SK-N-SH (cell line): ENCODE results near the gene KLK3. TPM values are rescaled to one million over a fixed set of nuclear protein-coding genes. Genes with fewer than 3 reads are reported as not detected.

ENCODE experiments used
- CTCF ChIA-PET: fragments of 300-600, 350-600 bp; formaldehyde crosslinking; extraction: SDS; loops from one replicate; lab custom pipeline; 2021; lab: Yijun Ruan, JAX
- POLR2A ChIA-PET: fragments of 350-600 bp; sonication (Branson Sonifier 250); formaldehyde crosslinking; extraction: SDS; loops from one replicate; lab custom pipeline; 2020; ENCODE audit warnings: antibody characterized with exemption, inconsistent platforms; lab: Yijun Ruan, JAX
- DNase-seq: peaks from one replicate; pipeline ENCODE4 v3.0.0; 2012
- H2AFZ ChIP-seq: fragments of 200-600 bp; sonication (generic); 2 replicates; pipeline ENCODE4 v1.8.1; 2016; ENCODE audit warnings: antibody characterized with exemption, mild to moderate bottlenecking, low read depth
- H3F3A ChIP-seq: fragments of 200-600 bp; sonication (generic); replicated peaks from 2 replicates; pipeline ENCODE3; 2016; ENCODE audit warnings: antibody characterized with exemption, mild to moderate bottlenecking; ENCODE audit not compliant: insufficient read depth
- H3K27ac ChIP-seq, 2 experiments: fragments of 200-500 bp in 1 of 2; fragments of 200-600 bp in 1 of 2; sonication (Bioruptor generic) in 1 of 2; sonication (generic), shearing (Covaris generic) in 1 of 2; 2 replicates each; pipeline versions ENCODE4 v1.5.1 to v1.6.1; 2014 to 2016; ENCODE audit warnings: low read depth in 2 of 2, inconsistent platforms in 1 of 2, low read length in 1 of 2, mild to moderate bottlenecking in 1 of 2, mixed read lengths in 1 of 2
- H3K27me3 ChIP-seq: fragments of 200-600 bp; sonication (generic), shearing (Covaris generic); 2 replicates; pipeline ENCODE4 v1.6.1; 2016; ENCODE audit warnings: mixed run types; ENCODE audit not compliant: insufficient read depth
- H3K36me3 ChIP-seq, 2 experiments: fragments of 200-500 bp in 1 of 2; fragments of 200-600 bp in 1 of 2; sonication (Bioruptor generic) in 1 of 2; sonication (generic) in 1 of 2; replicated peaks in 1 of 2; 2 replicates each; pipeline versions ENCODE3 to v1.5.1; 2014 to 2016; ENCODE audit warnings: low read length in 1 of 2, mild to moderate bottlenecking in 1 of 2; ENCODE audit not compliant: insufficient read depth in 2 of 2, control insufficient read depth in 1 of 2
- H3K4me1 ChIP-seq, 2 experiments: fragments of 200-500 bp in 1 of 2; fragments of 200-600 bp in 1 of 2; sonication (Bioruptor generic) in 1 of 2; sonication (generic), shearing (Covaris generic) in 1 of 2; 2 replicates each; pipeline versions ENCODE4 v1.5.1 to v1.6.1; 2014 to 2016; ENCODE audit warnings: low read depth in 1 of 2, low read length in 1 of 2, mixed run types in 1 of 2; ENCODE audit not compliant: insufficient read depth in 2 of 2, control insufficient read depth in 1 of 2
- H3K4me2 ChIP-seq: fragments of 200-600 bp; sonication (generic), shearing (Covaris generic); 2 replicates; pipeline ENCODE4 v1.6.1; 2017; ENCODE audit warnings: mixed run types
- H3K4me3 ChIP-seq, 2 experiments: fragments of 200-500 bp in 1 of 2; fragments of 200-600 bp in 1 of 2; sonication (Bioruptor generic) in 1 of 2; sonication (generic), shearing (Covaris generic) in 1 of 2; 2 replicates each; pipeline versions ENCODE4 v1.5.1 to v1.8.1; 2014 to 2016; ENCODE audit warnings: low read depth in 2 of 2, inconsistent platforms in 1 of 2, low read length in 1 of 2, mild to moderate bottlenecking in 1 of 2, mixed read lengths in 1 of 2, moderate library complexity in 1 of 2
- H3K79me2 ChIP-seq: fragments of 200-600 bp; sonication (generic); 2 replicates; pipeline ENCODE4 v1.8.1; 2017; ENCODE audit warnings: mild to moderate bottlenecking; ENCODE audit not compliant: insufficient read depth
- H3K9ac ChIP-seq: fragments of 200-600 bp; sonication (generic); 2 replicates; pipeline ENCODE4 v1.6.1; 2017; ENCODE audit warnings: mixed run types
- H3K9me2 ChIP-seq: fragments of 200-600 bp; sonication (generic); 2 replicates; pipeline ENCODE4 v1.6.1; 2017; ENCODE audit warnings: mixed run types
- H3K9me3 ChIP-seq: fragments of 200-600 bp; sonication (generic); 2 replicates; pipeline ENCODE4 v1.6.1; 2017; ENCODE audit warnings: mixed run types, mild to moderate bottlenecking, moderate library complexity
- H4K20me1 ChIP-seq: fragments of 200-600 bp; sonication (generic); 2 replicates; pipeline ENCODE4 v1.6.1; 2017; ENCODE audit warnings: mild to moderate bottlenecking, mixed run types; ENCODE audit not compliant: insufficient read depth
- CHD2 ChIP-seq: fragments of 150-350 bp; IDR thresholded peaks from 2 replicates; pipeline ENCODE4 v1.6.1; 2018; ENCODE audit warnings: low read length; ENCODE audit not compliant: partially characterized antibody
- CTCF ChIP-seq: fragments of 200-600 bp; sonication (generic); IDR thresholded peaks from 2 replicates; pipeline ENCODE4 v1.6.1; 2017; ENCODE audit warnings: antibody characterized with exemption, mild to moderate bottlenecking, moderate library complexity
- ELF1 ChIP-seq: IDR thresholded peaks from 2 replicates; pipeline ENCODE4 v1.4.0; 2012
- GABPA ChIP-seq: IDR thresholded peaks from 2 replicates; pipeline ENCODE4 v1.4.0; 2012; ENCODE audit warnings: low read depth, mild to moderate bottlenecking
- IRF3 ChIP-seq: fragments of 150-350 bp; IDR thresholded peaks from 2 replicates; pipeline ENCODE4 v1.6.1; 2016; ENCODE audit warnings: mild to moderate bottlenecking, low read depth, low read length
- MEF2A ChIP-seq: IDR thresholded peaks from 2 replicates; pipeline ENCODE4 v1.4.0; 2012; ENCODE audit warnings: low read depth, borderline replicate concordance
- MXI1 ChIP-seq: IDR thresholded peaks from 2 replicates; pipeline ENCODE4 v1.6.1; 2012; ENCODE audit warnings: mild to moderate bottlenecking, low read depth, low read length, improper control_type of control experiment
- PBX3 ChIP-seq: IDR thresholded peaks from 2 replicates; pipeline ENCODE4; 2012
- RAD21 ChIP-seq: IDR thresholded peaks from 2 replicates; pipeline ENCODE4 v1.6.1; 2012; ENCODE audit warnings: mild to moderate bottlenecking, low read length
- REST ChIP-seq: IDR thresholded peaks from 2 replicates; pipeline ENCODE4 v1.6.1; 2012; ENCODE audit warnings: mild to moderate bottlenecking, low read depth, low read length, moderate library complexity
- TAF1 ChIP-seq: IDR thresholded peaks from 2 replicates; pipeline ENCODE4 v1.6.1; 2012; ENCODE audit warnings: low read depth, mild to moderate bottlenecking, low read length, moderate library complexity, borderline replicate concordance
- ZBTB33 ChIP-seq: IDR thresholded peaks from 2 replicates; pipeline ENCODE4 v1.4.0; 2012; ENCODE audit warnings: low read depth, borderline replicate concordance
- WGBS: methylation state at CpG from one replicate; pipeline ENCODE4 v1.1.6; 2017; ENCODE audit warnings: low lambda C conversion rate; 5-methylcytosine and 5-hydroxymethylcytosine counted together
- polyA plus RNA-seq, 3 experiments: library from polyadenylated mRNA; depleted of rRNA; stranded (reverse); fragments of >200 nt; gene quantifications; 2 replicates each; pipeline ENCODE4 v1.2.3, GENCODE V29; 2012

The KLK3 gene
- polyA plus RNA-seq, 1 of the 3 experiments (the other 2 are of a cell fraction), result not detected

GRCh38 chr19:50827476-50827875 is 27.2 kb upstream of the KLK3 start:
- WGBS, result 31% methylated on average over 12 of the region's 14 CpGs
- no peak overlapping the region for H3K4me3 ChIP-seq
- CTCF ChIA-PET, result interaction anchor here (0.9 kb wide), 1 partner anchor 95 kb away, joined by 3 read pairs; no protein-coding TSS in a partner anchor

GRCh38 chr19:50829801-50830200 is 24.9 kb upstream of the KLK3 start:
- H3K4me2 ChIP-seq, result no peak overlapping the region
- TF ChIP-seq CTCF (no peak), MXI1 (no peak; the same call in 1 of the 2 replicates), CHD2 (no peak), REST (no peak), PBX3 (no peak), ELF1 (no peak), IRF3 (no peak), MEF2A (no peak), RAD21 (no peak), GABPA (no peak), ZBTB33 (no peak)

More at GRCh38 chr19:50827476-50827875, 27.2 kb upstream of the KLK3 start:
- Histone ChIP-seq H2AFZ (no peak overlapping the region), H3K36me3 (no peaks in the 10 kb centered on the region), H3K9me3 (no peaks in the 10 kb centered on the region), H3F3A (no peaks in the 10 kb centered on the region), H3K27me3 (peaks cover 17% of the 10 kb centered on the region), H3K79me2 (no peaks in the 10 kb centered on the region), H4K20me1 (no peaks in the 10 kb centered on the region), H3K27ac (no peak overlapping the region), H3K4me1 (no peaks in the 10 kb centered on the region), H3K9ac (no peak overlapping the region), H3K4me2 (no peak overlapping the region), H3K9me2 (no peaks in the 10 kb centered on the region)
- POLR2A ChIA-PET, result no interaction called here
- no peak for TF ChIP-seq ZBTB33
- TF ChIP-seq TAF1, result no peak
- no peak for DNase-seq

More at GRCh38 chr19:50829801-50830200, 24.9 kb upstream of the KLK3 start:
- no peak overlapping the region for H3K4me3 ChIP-seq
- no peaks in the 10 kb centered on the region for H3K9me2 ChIP-seq
- no peaks in the 10 kb centered on the region for H4K20me1 ChIP-seq
- H3K27ac ChIP-seq, result no peak overlapping the region
- H3K36me3 ChIP-seq, result no peaks in the 10 kb centered on the region
- no peak overlapping the region for H3K9ac ChIP-seq
- CTCF ChIA-PET, result no interaction called here
- H2AFZ ChIP-seq, result no peak overlapping the region
- H3K9me3 ChIP-seq, result no peaks in the 10 kb centered on the region
- peak; percentile 70 for DNase-seq
- H3K4me1 ChIP-seq, result no peaks in the 10 kb centered on the region
- no peaks in the 10 kb centered on the region for H3K79me2 ChIP-seq
- H3F3A ChIP-seq, result no peaks in the 10 kb centered on the region
- POLR2A ChIA-PET, result no interaction called here
- peaks cover under 1% of the 10 kb centered on the region; the same call in 1 of the 2 replicates for H3K27me3 ChIP-seq
- whole genome bisulfite sequencing, result 48% methylated on average over 4 of the region's 5 CpGs
